Measurements from ENCODE around the gene TUBB3.

TUBB3 gene

DNA sequence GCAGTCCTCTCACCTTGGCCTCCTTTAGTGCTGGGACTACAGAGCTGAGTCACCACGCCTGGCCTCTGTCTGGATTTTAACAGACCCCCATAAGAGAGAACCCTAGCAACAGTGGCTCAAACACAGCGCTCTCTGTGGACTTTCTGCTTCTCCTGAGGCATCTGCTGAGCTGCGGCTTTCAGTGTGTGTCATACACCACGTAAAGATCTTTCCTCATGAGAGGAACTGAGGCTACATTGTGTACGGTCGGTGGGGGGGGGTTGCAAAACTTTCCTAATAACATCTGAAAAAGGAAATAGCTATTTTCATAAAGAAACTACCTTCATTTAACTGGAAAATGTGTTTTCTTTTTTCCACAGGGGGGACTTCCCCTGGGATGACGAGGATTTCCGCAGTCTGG, 58.3 kb downstream of the TUBB3 start:
- no peak for DNase-seq (ENCODE audit: extremely low read depth, low read depth)
- no peak overlapping the region for H3K4me3 ChIP-seq (replicated peaks; ENCODE audit: low read depth, low read length)
- TF ChIP-seq, protein P1, sequence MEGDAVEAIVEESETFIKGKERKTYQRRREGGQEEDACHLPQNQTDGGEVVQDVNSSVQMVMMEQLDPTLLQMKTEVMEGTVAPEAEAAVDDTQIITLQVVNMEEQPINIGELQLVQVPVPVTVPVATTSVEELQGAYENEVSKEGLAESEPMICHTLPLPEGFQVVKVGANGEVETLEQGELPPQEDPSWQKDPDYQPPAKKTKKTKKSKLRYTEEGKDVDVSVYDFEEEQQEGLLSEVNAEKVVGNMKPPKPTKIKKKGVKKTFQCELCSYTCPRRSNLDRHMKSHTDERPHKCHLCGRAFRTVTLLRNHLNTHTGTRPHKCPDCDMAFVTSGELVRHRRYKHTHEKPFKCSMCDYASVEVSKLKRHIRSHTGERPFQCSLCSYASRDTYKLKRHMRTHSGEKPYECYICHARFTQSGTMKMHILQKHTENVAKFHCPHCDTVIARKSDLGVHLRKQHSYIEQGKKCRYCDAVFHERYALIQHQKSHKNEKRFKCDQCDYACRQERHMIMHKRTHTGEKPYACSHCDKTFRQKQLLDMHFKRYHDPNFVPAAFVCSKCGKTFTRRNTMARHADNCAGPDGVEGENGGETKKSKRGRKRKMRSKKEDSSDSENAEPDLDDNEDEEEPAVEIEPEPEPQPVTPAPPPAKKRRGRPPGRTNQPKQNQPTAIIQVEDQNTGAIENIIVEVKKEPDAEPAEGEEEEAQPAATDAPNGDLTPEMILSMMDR (IDR thresholded peaks at IDR 0.05; ENCODE audit: low read depth, low read length, missing control alignments) = no peak

DNA sequence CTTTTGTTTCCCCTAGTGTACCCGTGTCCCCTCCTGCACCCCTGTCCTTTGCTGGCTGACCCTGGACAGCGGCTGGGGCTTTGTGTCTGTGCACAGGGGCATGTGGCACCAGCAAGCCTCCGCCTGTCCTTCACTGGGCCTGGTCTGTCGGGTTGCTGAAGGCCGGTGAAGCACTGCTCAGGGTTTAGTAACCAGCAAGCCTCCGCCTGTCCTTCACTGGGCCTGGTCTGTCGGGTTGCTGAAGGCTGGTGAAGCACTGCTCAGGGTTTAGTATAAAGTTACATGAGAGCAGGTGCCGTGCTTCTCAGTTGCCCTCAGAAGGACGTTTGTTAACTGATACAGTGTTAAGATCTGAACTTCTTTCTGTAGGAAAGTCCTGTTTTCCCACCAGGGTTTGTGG, 59.2 kb downstream of the TUBB3 start:
- TF ChIP-seq, protein P1 (IDR thresholded peaks at IDR 0.05; ENCODE audit: low read depth, low read length, missing control alignments) = no peak
- no peak overlapping the region for H3K4me3 ChIP-seq (replicated peaks; ENCODE audit: low read depth, low read length)

DNA sequence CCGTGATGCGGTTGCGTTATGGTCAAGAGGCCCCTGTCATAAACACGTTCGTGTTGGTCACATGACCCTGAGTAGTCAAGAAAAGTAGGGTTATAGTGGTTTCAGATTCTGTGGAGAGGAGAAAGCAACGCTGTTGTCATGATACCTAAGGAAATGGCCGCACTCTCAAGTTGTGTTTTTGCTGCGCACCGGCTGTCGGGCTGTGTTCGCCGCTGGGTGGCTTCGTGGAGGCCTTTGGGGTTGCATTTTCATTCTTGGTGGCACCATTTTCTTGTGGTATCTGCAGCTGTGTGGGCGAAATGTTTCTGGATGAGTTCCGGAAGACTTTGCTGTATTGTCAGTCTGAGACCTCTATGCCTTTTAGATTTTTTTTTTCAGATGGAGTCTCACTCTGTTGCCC, 60.4 kb downstream of the TUBB3 start:
- TF ChIP-seq, protein P1 (IDR thresholded peaks at IDR 0.05; ENCODE audit: low read depth, low read length, missing control alignments) = no peak
- no peak for DNase-seq (ENCODE audit: extremely low read depth, low read depth)
- H3K4me3 ChIP-seq (replicated peaks; ENCODE audit: low read depth, low read length) = no peak overlapping the region

More for the DNA sequence above, 59.2 kb downstream of the TUBB3 start:
- DNase-seq (ENCODE audit: extremely low read depth, low read depth) = no peak

DNA sequence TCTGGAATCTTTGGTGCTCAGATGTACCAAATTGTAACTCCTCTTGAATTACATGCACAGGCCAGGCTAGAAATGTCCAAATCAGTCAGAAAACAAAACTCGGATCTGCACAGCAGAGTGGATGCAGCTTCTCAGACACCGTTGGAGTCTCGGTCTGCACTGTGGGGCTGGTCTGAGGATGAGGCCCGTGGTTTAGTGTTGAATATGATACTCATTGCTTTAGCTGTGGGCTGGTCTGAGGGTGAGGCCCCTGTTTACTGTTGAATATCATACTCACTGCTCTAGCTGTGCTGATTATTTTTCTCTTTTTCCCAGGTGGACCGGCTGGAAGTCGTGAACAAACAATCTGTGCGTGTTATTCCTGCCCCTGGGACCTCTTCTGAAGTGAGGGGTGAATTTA, 61.1 kb downstream of the TUBB3 start:
- TF ChIP-seq, protein P1 (IDR thresholded peaks at IDR 0.05; ENCODE audit: low read depth, low read length, missing control alignments) = no peak
- no peak for DNase-seq (ENCODE audit: extremely low read depth, low read depth)
- H3K4me3 ChIP-seq (replicated peaks; ENCODE audit: low read depth, low read length) = no peak overlapping the region

DNA sequence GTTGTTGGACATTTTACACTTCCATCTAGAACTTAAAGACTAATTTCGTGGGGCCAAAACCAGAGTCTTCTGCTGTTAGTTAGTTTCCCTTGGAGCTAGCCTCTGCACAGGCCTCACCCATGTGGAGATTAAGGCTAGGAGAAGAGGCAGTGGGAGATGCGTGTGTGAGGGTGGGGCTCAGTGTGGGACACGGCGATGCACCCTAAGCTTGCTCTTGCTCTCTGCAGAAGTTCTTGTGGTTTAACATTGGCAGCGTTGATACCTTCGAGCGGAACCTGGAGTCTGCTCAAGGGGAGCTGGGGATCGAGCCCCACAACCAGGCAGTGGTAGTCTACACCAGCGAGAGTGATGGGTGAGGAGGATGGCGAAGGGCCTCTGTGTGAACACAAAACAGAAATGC, 62.1 kb downstream of the TUBB3 start:
- TF ChIP-seq, protein P1 (IDR thresholded peaks at IDR 0.05; ENCODE audit: low read depth, low read length, missing control alignments) = no peak
- no peak for DNase-seq (ENCODE audit: extremely low read depth, low read depth)
- H3K4me3 ChIP-seq (replicated peaks; ENCODE audit: low read depth, low read length) = no peak overlapping the region
